ENCODE measurements around the gene BLOC1S2.

The BLOC1S2 gene

GRCh38 chr10:100318207-100318606 lies 31.7 kb upstream of the BLOC1S2 start:
- no peaks in the 10 kb centered on the region for H3K9me3 ChIP-seq
- intact Hi-C loops (cut with DNase I; ENCODE audit: low total_unique reads), result no loop called here
- no peak for TF ChIP-seq CTCF (IDR thresholded peaks at IDR 0.05)
- H3K4me1 ChIP-seq, result no peaks in the 10 kb centered on the region
- no peaks in the 10 kb centered on the region for H3K36me3 ChIP-seq
- H3K4me3 ChIP-seq, result no peak overlapping the region
- H3K27me3 ChIP-seq, result peaks cover 0 to 24% of the 10 kb centered on the region in 2 donors
- DNase-seq, result no peak
- H3K27ac ChIP-seq, result no peak overlapping the region

- Histone ChIP-seq H3K36me3 (no peaks in the 10 kb centered on the region), H3K27ac (no peak overlapping the region), H3K27me3 (peaks cover 0 to 36% of the 10 kb centered on the region in 2 donors), H3K4me3 (no peak overlapping the region), H3K4me1 (no peaks in the 10 kb centered on the region), H3K9me3 (no peaks in the 10 kb centered on the region)
- intact Hi-C loops (cut with DNase I; ENCODE audit: low total_unique reads), result no loop called here
- no peak for TF ChIP-seq CTCF (IDR thresholded peaks at IDR 0.05)
- no peak for DNase-seq
Observed at GRCh38 chr10:100315615-100316014, 29.1 kb upstream of the BLOC1S2 start.

- intact Hi-C loops (cut with DNase I; ENCODE audit: low total_unique reads), result no loop called here
- Histone ChIP-seq H3K4me3 (no peak overlapping the region), H3K4me1 (no peaks in the 10 kb centered on the region), H3K27ac (no peak overlapping the region), H3K9me3 (no peaks in the 10 kb centered on the region), H3K27me3 (peaks cover 0 to 35% of the 10 kb centered on the region in 2 donors), H3K36me3 (no peaks in the 10 kb centered on the region)
- no peak for TF ChIP-seq CTCF (IDR thresholded peaks at IDR 0.05)
- no peak for DNase-seq
Observed at GRCh38 chr10:100311298-100311697, 24.8 kb upstream of the BLOC1S2 start.

- no peak for DNase-seq
- peaks cover 0 to 43% of the 10 kb centered on the region in 2 donors for H3K27me3 ChIP-seq
- no peak overlapping the region for H3K27ac ChIP-seq
- H3K4me1 ChIP-seq, result no peaks in the 10 kb centered on the region
- no peak for TF ChIP-seq CTCF (IDR thresholded peaks at IDR 0.05)
- intact Hi-C loops (cut with DNase I; ENCODE audit: low total_unique reads), result no loop called here
- H3K4me3 ChIP-seq, result no peak overlapping the region
- no peaks in the 10 kb centered on the region for H3K36me3 ChIP-seq
- H3K9me3 ChIP-seq, result no peaks in the 10 kb centered on the region
Observed at GRCh38 chr10:100307684-100308083, 21.2 kb upstream of the BLOC1S2 start.

GRCh38 chr10:100306861-100307260 lies 20.4 kb upstream of the BLOC1S2 start:
- Histone ChIP-seq H3K27ac (no peak overlapping the region), H3K36me3 (no peaks in the 10 kb centered on the region), H3K9me3 (no peaks in the 10 kb centered on the region), H3K4me1 (no peaks in the 10 kb centered on the region), H3K27me3 (peaks cover 0 to 40% of the 10 kb centered on the region in 2 donors), H3K4me3 (no peak overlapping the region)
- TF ChIP-seq CTCF (IDR thresholded peaks at IDR 0.05), result no peak
- intact Hi-C loops (cut with DNase I; ENCODE audit: low total_unique reads), result no loop called here
- no peak for DNase-seq

- intact Hi-C loops (cut with DNase I; ENCODE audit: low total_unique reads), result no loop called here
- Histone ChIP-seq H3K27me3 (peaks cover 0 to 39% of the 10 kb centered on the region in 2 donors), H3K4me1 (no peaks in the 10 kb centered on the region), H3K9me3 (no peaks in the 10 kb centered on the region), H3K36me3 (no peaks in the 10 kb centered on the region), H3K4me3 (no peak overlapping the region), H3K27ac (no peak overlapping the region)
- TF ChIP-seq CTCF (IDR thresholded peaks at IDR 0.05), result no peak
- no peak for DNase-seq
Observed at GRCh38 chr10:100304414-100304813, 17.9 kb upstream of the BLOC1S2 start.
